Measurements from ENCODE around the gene PLEKHA4.

The PLEKHA4 gene

DNA sequence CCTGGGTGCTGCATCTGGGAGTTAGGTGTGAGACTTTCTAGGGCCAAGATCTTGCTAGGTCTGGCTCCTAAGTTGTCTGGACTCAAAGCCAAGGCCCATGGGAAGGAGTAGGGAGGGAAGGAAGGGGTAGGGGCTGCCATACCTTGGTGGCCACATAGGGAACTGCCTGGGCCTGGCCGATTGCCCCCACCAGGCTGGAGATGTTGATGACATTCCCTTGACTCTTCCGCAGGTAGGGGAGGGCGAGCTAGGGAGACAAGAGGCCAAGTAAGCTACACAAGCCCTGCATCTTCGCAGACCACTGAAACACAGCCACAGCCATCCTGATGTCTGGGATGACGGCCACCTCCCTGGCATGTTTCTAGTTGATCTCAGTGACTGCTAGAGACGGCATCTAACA is 53.5 kb downstream of the PLEKHA4 start:
- 88% methylated on average over 6 of the region's 6 CpGs for WGBS
- Histone ChIP-seq H3K4me2 (ENCODE audit: low read length, poor library complexity, severe bottlenecking) (no peak overlapping the region), H3K4ac (ENCODE audit: low read depth in 1 of 2, low read length in 2 of 2) (peak overlapping the region in 1 of 2 experiments; percentile 70), H4K91ac (ENCODE audit: low read length) (no peak overlapping the region), H3K4me1 (ENCODE audit: control insufficient read depth, insufficient read depth, low read depth, low read length) (peaks cover 14% of the 10 kb centered on the region), H3K23ac (ENCODE audit: low read length in 2 of 2) (no peak overlapping the region), H3K27ac (ENCODE audit: low read length, poor library complexity, severe bottlenecking) (no peak overlapping the region), H2AK5ac (ENCODE audit: low read length, severe bottlenecking) (no peak overlapping the region), H2BK120ac (ENCODE audit: low read depth, low read length) (no peak overlapping the region), H3K79me1 (replicated peaks; ENCODE audit: low read length, poor library complexity, severe bottlenecking) (no peaks in the 10 kb centered on the region), H3K9me3 (ENCODE audit: control insufficient read depth, low read length) (no peaks in the 10 kb centered on the region), H3K18ac (ENCODE audit: low read depth in 1 of 2, low read length in 2 of 2) (no peak overlapping the region), H2AFZ (ENCODE audit: low read depth, low read length) (no peak overlapping the region), H3K9ac (ENCODE audit: low read length) (no peak overlapping the region), H2BK12ac (ENCODE audit: low read length in 2 of 2) (no peak overlapping the region), H3K27me3 (ENCODE audit: control insufficient read depth in 1 of 2, insufficient read depth in 1 of 2, low read length in 2 of 2) (no peaks in the 10 kb centered on the region), H3K4me3 (ENCODE audit: insufficient read depth in 1 of 2, low read depth in 1 of 2, low read length in 2 of 2) (no peak overlapping the region), H2BK5ac (ENCODE audit: low read depth, low read length, poor library complexity, severe bottlenecking) (no peak overlapping the region), H2BK15ac (ENCODE audit: low read depth, poor library complexity, severe bottlenecking) (no peak overlapping the region), H3K36me3 (ENCODE audit: control insufficient read depth in 1 of 2, insufficient read depth in 2 of 2, low read depth in 1 of 2, low read length in 2 of 2) (peaks cover 0 to 12% of the 10 kb centered on the region in 2 experiments), H4K8ac (ENCODE audit: low read length) (no peak overlapping the region), H3K14ac (ENCODE audit: low read length in 2 of 2) (no peak overlapping the region)
- no peak for DNase-seq

DNA sequence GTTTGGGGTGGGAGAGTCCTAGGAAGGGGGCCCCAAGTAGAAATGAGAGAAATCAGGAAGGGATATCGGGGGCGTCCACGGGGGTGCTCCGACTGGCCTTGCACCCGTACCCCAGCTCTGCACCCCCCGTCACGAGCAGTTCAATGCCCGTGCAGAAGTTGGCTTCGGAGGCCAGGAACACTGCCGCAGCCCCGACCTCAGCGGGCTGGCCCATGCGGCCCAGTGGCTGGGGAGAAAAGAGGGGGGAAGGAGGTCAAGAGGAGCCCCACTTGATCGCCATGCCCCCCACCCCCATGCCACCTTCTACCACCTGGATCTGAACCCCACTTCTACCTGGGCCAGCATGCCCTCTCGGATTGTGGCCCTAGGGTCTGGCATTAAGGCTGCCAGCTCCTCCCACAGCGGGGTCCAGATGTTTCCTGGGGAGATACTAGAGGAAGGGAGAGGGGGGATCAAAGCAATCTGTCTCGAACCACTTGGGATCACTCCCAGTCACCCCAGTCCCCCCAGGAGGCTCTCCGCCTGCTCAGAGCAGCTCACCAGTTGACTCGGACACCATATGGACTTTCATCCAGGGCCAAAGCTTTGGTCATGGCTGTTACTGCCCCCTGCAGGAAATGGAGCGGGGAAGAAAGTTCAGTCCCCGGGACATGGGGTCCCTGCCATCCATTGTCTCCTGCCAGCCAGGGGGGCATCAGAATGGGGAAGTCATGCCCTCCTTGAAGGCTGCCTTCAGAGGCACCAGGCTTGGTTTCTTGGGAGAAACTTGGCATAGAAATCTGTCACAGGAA is 55.1 kb downstream of the PLEKHA4 start:
- Histone ChIP-seq H3K79me1 (replicated peaks; ENCODE audit: low read length, poor library complexity, severe bottlenecking) (peaks cover 2% of the 10 kb centered on the region), H2AK5ac (ENCODE audit: low read length, severe bottlenecking) (no peak overlapping the region), H3K4me1 (ENCODE audit: control insufficient read depth, insufficient read depth, low read depth, low read length) (peaks cover 13% of the 10 kb centered on the region), H3K9ac (ENCODE audit: low read length) (no peak overlapping the region), H3K4ac (ENCODE audit: low read depth in 1 of 2, low read length in 2 of 2) (no peak overlapping the region), H4K8ac (ENCODE audit: low read length) (no peak overlapping the region), H3K18ac (ENCODE audit: low read depth in 1 of 2, low read length in 2 of 2) (no peak overlapping the region), H3K23ac (ENCODE audit: low read length in 2 of 2) (no peak overlapping the region), H4K91ac (ENCODE audit: low read length) (no peak overlapping the region), H2AFZ (ENCODE audit: low read depth, low read length) (no peak overlapping the region), H3K36me3 (ENCODE audit: control insufficient read depth in 1 of 2, insufficient read depth in 2 of 2, low read depth in 1 of 2, low read length in 2 of 2) (peaks cover 0 to 9% of the 10 kb centered on the region in 2 experiments), H3K14ac (ENCODE audit: low read length in 2 of 2) (no peak overlapping the region), H2BK15ac (ENCODE audit: low read depth, poor library complexity, severe bottlenecking) (no peak overlapping the region), H2BK120ac (ENCODE audit: low read depth, low read length) (no peak overlapping the region), H3K27me3 (ENCODE audit: control insufficient read depth in 1 of 2, insufficient read depth in 1 of 2, low read length in 2 of 2) (no peaks in the 10 kb centered on the region), H2BK12ac (ENCODE audit: low read length in 2 of 2) (no peak overlapping the region), H3K4me3 (ENCODE audit: insufficient read depth in 1 of 2, low read depth in 1 of 2, low read length in 2 of 2) (no peak overlapping the region), H2BK5ac (ENCODE audit: low read depth, low read length, poor library complexity, severe bottlenecking) (no peak overlapping the region), H3K4me2 (ENCODE audit: low read length, poor library complexity, severe bottlenecking) (no peak overlapping the region), H3K27ac (ENCODE audit: low read length, poor library complexity, severe bottlenecking) (no peak overlapping the region), H3K9me3 (ENCODE audit: control insufficient read depth, low read length) (no peaks in the 10 kb centered on the region)
- no peak for DNase-seq
- WGBS: 92% methylated on average over 20 of the region's 21 CpGs

DNA sequence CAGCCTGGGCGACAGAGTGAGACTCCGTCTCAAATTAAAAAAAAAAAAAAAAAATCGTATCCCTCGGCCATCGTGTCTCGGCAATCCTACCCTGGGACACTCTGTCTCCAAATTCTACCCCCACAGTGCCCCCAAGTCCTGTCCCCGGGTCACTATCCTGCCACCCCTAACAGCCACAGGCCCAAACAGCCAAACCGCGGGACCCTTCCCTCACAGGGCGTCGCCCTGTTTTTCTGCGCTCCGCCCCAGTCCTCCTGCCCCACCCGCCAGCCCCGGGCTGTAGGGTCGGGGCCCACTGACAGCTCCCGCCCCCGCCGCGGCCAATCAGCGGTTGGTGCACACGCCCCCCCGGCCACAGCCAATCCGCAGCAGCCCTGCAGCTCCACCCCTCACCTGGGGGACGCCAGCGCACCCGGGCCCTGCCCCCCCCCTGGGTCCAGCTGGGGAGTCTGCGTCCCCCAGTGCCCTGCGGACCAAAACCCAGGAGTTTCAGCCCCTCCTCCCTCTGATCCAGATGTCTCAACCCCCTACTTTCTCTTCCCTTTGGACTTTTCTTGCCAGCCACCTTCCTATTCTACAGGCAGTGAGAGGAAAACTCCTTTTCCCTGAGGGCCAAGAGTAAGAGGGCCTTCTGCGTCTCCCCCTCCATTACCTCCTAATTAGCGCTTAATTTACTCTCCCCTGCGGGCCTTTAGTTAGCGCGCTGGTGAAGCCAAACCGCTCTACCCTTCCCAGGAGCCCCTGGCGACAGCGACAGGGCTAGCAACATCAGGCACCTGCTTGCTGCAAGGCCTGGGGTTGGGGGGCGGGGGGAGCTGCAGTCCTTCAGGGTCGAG is 56.1 kb downstream of the PLEKHA4 start:
- Histone ChIP-seq H3K79me1 (replicated peaks; ENCODE audit: low read length, poor library complexity, severe bottlenecking) (peaks cover 9% of the 10 kb centered on the region), H3K4me2 (ENCODE audit: low read length, poor library complexity, severe bottlenecking) (peak overlapping the region; percentile 86), H3K4ac (ENCODE audit: low read depth in 1 of 2, low read length in 2 of 2) (no peak overlapping the region), H3K36me3 (ENCODE audit: control insufficient read depth in 1 of 2, insufficient read depth in 2 of 2, low read depth in 1 of 2, low read length in 2 of 2) (peaks cover 0 to 17% of the 10 kb centered on the region in 2 experiments), H3K9ac (ENCODE audit: low read length) (peak overlapping the region; percentile 85), H3K18ac (ENCODE audit: low read depth in 1 of 2, low read length in 2 of 2) (no peak overlapping the region), H2BK15ac (ENCODE audit: low read depth, poor library complexity, severe bottlenecking) (peak overlapping the region; percentile 55), H2AK5ac (ENCODE audit: low read length, severe bottlenecking) (no peak overlapping the region), H3K4me1 (ENCODE audit: control insufficient read depth, insufficient read depth, low read depth, low read length) (peaks cover 22% of the 10 kb centered on the region), H2BK120ac (ENCODE audit: low read depth, low read length) (no peak overlapping the region), H3K27me3 (ENCODE audit: control insufficient read depth in 1 of 2, insufficient read depth in 1 of 2, low read length in 2 of 2) (no peaks in the 10 kb centered on the region), H2AFZ (ENCODE audit: low read depth, low read length) (no peak overlapping the region), H3K4me3 (ENCODE audit: insufficient read depth in 1 of 2, low read depth in 1 of 2, low read length in 2 of 2) (peak overlapping the region; percentile 47 to 81), H4K8ac (ENCODE audit: low read length) (peak overlapping the region; percentile 35), H2BK5ac (ENCODE audit: low read depth, low read length, poor library complexity, severe bottlenecking) (no peak overlapping the region), H3K23ac (ENCODE audit: low read length in 2 of 2) (no peak overlapping the region), H4K91ac (ENCODE audit: low read length) (no peak overlapping the region), H2BK12ac (ENCODE audit: low read length in 2 of 2) (no peak overlapping the region), H3K27ac (ENCODE audit: low read length, poor library complexity, severe bottlenecking) (peak overlapping the region; percentile 9), H3K9me3 (ENCODE audit: control insufficient read depth, low read length) (no peaks in the 10 kb centered on the region), H3K14ac (ENCODE audit: low read length in 2 of 2) (no peak overlapping the region)
- peak; percentile 68 for DNase-seq
- WGBS: 8% methylated on average over 39 of the region's 39 CpGs

DNA sequence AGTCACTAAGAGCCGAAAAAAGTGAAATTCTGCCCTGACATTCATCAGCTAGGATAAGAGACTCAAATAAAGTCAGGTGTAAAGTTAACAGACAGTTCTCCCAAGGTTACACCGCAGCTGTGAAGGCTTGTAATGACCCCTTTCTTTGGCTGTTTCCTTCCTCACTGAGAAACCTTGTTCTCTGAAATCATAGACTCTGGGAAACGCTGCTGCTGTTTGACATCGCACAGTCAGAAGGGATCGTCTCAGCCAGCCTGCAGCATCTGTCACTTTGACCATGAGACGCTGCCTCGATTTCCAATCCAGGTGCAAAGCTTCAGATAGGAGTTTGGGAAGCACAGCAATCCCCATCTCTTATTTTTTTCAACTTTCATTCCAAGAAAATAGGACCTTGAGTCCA is 58.3 kb downstream of the PLEKHA4 start:
- no peak for DNase-seq
- Histone ChIP-seq H3K9me3 (ENCODE audit: control insufficient read depth, low read length) (no peaks in the 10 kb centered on the region), H2BK5ac (ENCODE audit: low read depth, low read length, poor library complexity, severe bottlenecking) (no peak overlapping the region), H4K8ac (ENCODE audit: low read length) (peak overlapping the region; percentile 93), H4K91ac (ENCODE audit: low read length) (no peak overlapping the region), H3K36me3 (ENCODE audit: control insufficient read depth in 1 of 2, insufficient read depth in 2 of 2, low read depth in 1 of 2, low read length in 2 of 2) (peaks cover 0 to 29% of the 10 kb centered on the region in 2 experiments), H3K27me3 (ENCODE audit: control insufficient read depth in 1 of 2, insufficient read depth in 1 of 2, low read length in 2 of 2) (no peaks in the 10 kb centered on the region), H2AK5ac (ENCODE audit: low read length, severe bottlenecking) (no peak overlapping the region), H3K27ac (ENCODE audit: low read length, poor library complexity, severe bottlenecking) (peak overlapping the region; percentile 4), H3K4me3 (ENCODE audit: insufficient read depth in 1 of 2, low read depth in 1 of 2, low read length in 2 of 2) (peak overlapping the region; percentile 72 to 81), H3K9ac (ENCODE audit: low read length) (peak overlapping the region; percentile 85), H2AFZ (ENCODE audit: low read depth, low read length) (no peak overlapping the region), H3K18ac (ENCODE audit: low read depth in 1 of 2, low read length in 2 of 2) (no peak overlapping the region), H3K79me1 (replicated peaks; ENCODE audit: low read length, poor library complexity, severe bottlenecking) (peaks cover 18% of the 10 kb centered on the region), H3K23ac (ENCODE audit: low read length in 2 of 2) (no peak overlapping the region), H2BK15ac (ENCODE audit: low read depth, poor library complexity, severe bottlenecking) (no peak overlapping the region), H3K14ac (ENCODE audit: low read length in 2 of 2) (no peak overlapping the region), H2BK120ac (ENCODE audit: low read depth, low read length) (no peak overlapping the region), H3K4ac (ENCODE audit: low read depth in 1 of 2, low read length in 2 of 2) (no peak overlapping the region), H3K4me1 (ENCODE audit: control insufficient read depth, insufficient read depth, low read depth, low read length) (peaks cover 29% of the 10 kb centered on the region), H2BK12ac (ENCODE audit: low read length in 2 of 2) (no peak overlapping the region), H3K4me2 (ENCODE audit: low read length, poor library complexity, severe bottlenecking) (peak overlapping the region; percentile 82)
- WGBS: 59% methylated on average over 7 of the region's 7 CpGs

Measured in mesenchymal stem cell (in vitro differentiated cells and primary cell).